ENCODE measurements around the gene TMEM11.
"Not testable (repeated sequence)": the region's sequence is repeated elsewhere in the genome, so short reads cannot be mapped to it uniquely, and the experiment has no call there.

The TMEM11 gene

GRCh38 chr17:21242780-21243515, 29.0 kb upstream of the TMEM11 start:
- no peak for DNase-seq (ENCODE audit: low read depth in 2 of 2)

GRCh38 chr17:21242026-21242697, 28.2 kb upstream of the TMEM11 start:
- DNase-seq (ENCODE audit: low read depth in 2 of 2) = no peak

- no peak for DNase-seq (ENCODE audit: low read depth in 2 of 2)
Measured at GRCh38 chr17:21241564-21241963, 27.6 kb upstream of the TMEM11 start.

GRCh38 chr17:21240369-21241055, 26.6 kb upstream of the TMEM11 start:
- no peak for DNase-seq (ENCODE audit: low read depth in 2 of 2)

- DNase-seq (ENCODE audit: low read depth in 2 of 2) = no peak
Measured at GRCh38 chr17:21239680-21240368, 25.9 kb upstream of the TMEM11 start.

GRCh38 chr17:21235921-21236320, 22.0 kb upstream of the TMEM11 start:
- DNase-seq (ENCODE audit: low read depth in 2 of 2) = no peak

- no peak for DNase-seq (ENCODE audit: low read depth in 2 of 2)
Measured at GRCh38 chr17:21233581-21234347, 19.8 kb upstream of the TMEM11 start.

- DNase-seq (ENCODE audit: low read depth in 2 of 2) = no peak
Measured at GRCh38 chr17:21232033-21232749, 18.2 kb upstream of the TMEM11 start.

- no peak for DNase-seq (ENCODE audit: low read depth in 2 of 2)
Measured at GRCh38 chr17:21231533-21231932, 17.6 kb upstream of the TMEM11 start.

- DNase-seq (ENCODE audit: low read depth in 2 of 2) = no peak
Measured at GRCh38 chr17:21228845-21229244, 14.9 kb upstream of the TMEM11 start.

- no peak for DNase-seq (ENCODE audit: low read depth in 2 of 2)
Measured at GRCh38 chr17:21228111-21228510, 14.2 kb upstream of the TMEM11 start.

GRCh38 chr17:21227277-21227676, 13.3 kb upstream of the TMEM11 start:
- not testable (repeated sequence) for DNase-seq (ENCODE audit: low read depth in 2 of 2)

GRCh38 chr17:21223086-21223485, 9.1 kb upstream of the TMEM11 start:
- DNase-seq (ENCODE audit: low read depth in 2 of 2) = no peak

- no peak for DNase-seq (ENCODE audit: low read depth in 2 of 2)
Measured at GRCh38 chr17:21218831-21219380, 4.9 kb upstream of the TMEM11 start.

GRCh38 chr17:21218101-21218500, 4.1 kb upstream of the TMEM11 start:
- no peak for DNase-seq (ENCODE audit: low read depth in 2 of 2)

GRCh38 chr17:21217346-21217745, 3.4 kb upstream of the TMEM11 start:
- DNase-seq (ENCODE audit: low read depth in 2 of 2) = no peak

- no peak for DNase-seq (ENCODE audit: low read depth in 2 of 2)
Measured at GRCh38 chr17:21215935-21216334, 2.0 kb upstream of the TMEM11 start.

GRCh38 chr17:21214777-21215541, 998 bp upstream of the TMEM11 start:
- DNase-seq (ENCODE audit: low read depth in 2 of 2) = no peak

- no peak for DNase-seq (ENCODE audit: low read depth in 2 of 2)
Measured at GRCh38 chr17:21213638-21214014, 335 bp downstream of the TMEM11 start.

Data from fibroblast of skin of left quadriceps (primary cell).